ENCODE measurements around the gene PSKH1.
"Not testable (repeated sequence)": the region's sequence is repeated elsewhere in the genome, so short reads cannot be mapped to it uniquely, and the experiment has no call there.

Gene PSKH1

GRCh38 chr16:67892899-67893742, at the start of gene PSKH1:
Gene PSKH1, plus strand, starts transcription at chr16:67893254. Its CDS starts 15,496 bp downstream, at chr16:67908750.
- no peak for DNase-seq (ENCODE audit: low read depth)

- no peak for DNase-seq (ENCODE audit: low read depth)
These were observed 49.7 kb upstream of the PSKH1 start for GRCh38 chr16:67843343-67843765.

- DNase-seq (ENCODE audit: low read depth): no peak
These were observed 48.6 kb upstream of the PSKH1 start for GRCh38 chr16:67844497-67844896.

GRCh38 chr16:67845291-67846062, 47.6 kb upstream of the PSKH1 start:
- no peak for DNase-seq (ENCODE audit: low read depth)

- DNase-seq (ENCODE audit: low read depth): no peak
These were observed 47.1 kb upstream of the PSKH1 start for GRCh38 chr16:67846063-67846319.

- DNase-seq (ENCODE audit: low read depth): peak; percentile 64
These were observed 46.6 kb upstream of the PSKH1 start, which contains the start of gene NUTF2 for GRCh38 chr16:67846320-67847063. Gene NUTF2, plus strand, starts transcription at chr16:67846933. Its CDS starts 18,198 bp downstream, at chr16:67865131.

GRCh38 chr16:67847064-67847861, 45.8 kb upstream of the PSKH1 start, which contains the start of gene CENPT:
Gene CENPT, minus strand, starts transcription at chr16:67847693. Its CDS starts 13,834 bp downstream, at chr16:67833859.
- DNase-seq (ENCODE audit: low read depth): no peak

- no peak for DNase-seq (ENCODE audit: low read depth)
These were observed 44.9 kb upstream of the PSKH1 start for GRCh38 chr16:67848118-67848517.

- no peak for DNase-seq (ENCODE audit: low read depth)
These were observed 39.4 kb upstream of the PSKH1 start for GRCh38 chr16:67853670-67854069.

GRCh38 chr16:67855789-67856188, 37.3 kb upstream of the PSKH1 start:
- no peak for DNase-seq (ENCODE audit: low read depth)

GRCh38 chr16:67856927-67857546, 36.0 kb upstream of the PSKH1 start:
- DNase-seq (ENCODE audit: low read depth): no peak

GRCh38 chr16:67857547-67858233, 35.4 kb upstream of the PSKH1 start:
- peak; percentile 99 for DNase-seq (ENCODE audit: low read depth)

GRCh38 chr16:67858500-67858899, 34.6 kb upstream of the PSKH1 start:
- no peak for DNase-seq (ENCODE audit: low read depth)

GRCh38 chr16:67860589-67861398, 32.3 kb upstream of the PSKH1 start:
- DNase-seq (ENCODE audit: low read depth): no peak

GRCh38 chr16:67861877-67862276, 31.2 kb upstream of the PSKH1 start:
- no peak for DNase-seq (ENCODE audit: low read depth)

GRCh38 chr16:67862623-67863583, 30.2 kb upstream of the PSKH1 start:
- DNase-seq (ENCODE audit: low read depth): no peak

- DNase-seq (ENCODE audit: low read depth): not testable (repeated sequence)
These were observed 29.0 kb upstream of the PSKH1 start for GRCh38 chr16:67864044-67864443.

GRCh38 chr16:67864594-67864993, 28.5 kb upstream of the PSKH1 start:
- DNase-seq (ENCODE audit: low read depth): no peak

All from GM04503 (cell line).